ENCODE measurements around the gene NR5A1.

NR5A1 gene

DNA sequence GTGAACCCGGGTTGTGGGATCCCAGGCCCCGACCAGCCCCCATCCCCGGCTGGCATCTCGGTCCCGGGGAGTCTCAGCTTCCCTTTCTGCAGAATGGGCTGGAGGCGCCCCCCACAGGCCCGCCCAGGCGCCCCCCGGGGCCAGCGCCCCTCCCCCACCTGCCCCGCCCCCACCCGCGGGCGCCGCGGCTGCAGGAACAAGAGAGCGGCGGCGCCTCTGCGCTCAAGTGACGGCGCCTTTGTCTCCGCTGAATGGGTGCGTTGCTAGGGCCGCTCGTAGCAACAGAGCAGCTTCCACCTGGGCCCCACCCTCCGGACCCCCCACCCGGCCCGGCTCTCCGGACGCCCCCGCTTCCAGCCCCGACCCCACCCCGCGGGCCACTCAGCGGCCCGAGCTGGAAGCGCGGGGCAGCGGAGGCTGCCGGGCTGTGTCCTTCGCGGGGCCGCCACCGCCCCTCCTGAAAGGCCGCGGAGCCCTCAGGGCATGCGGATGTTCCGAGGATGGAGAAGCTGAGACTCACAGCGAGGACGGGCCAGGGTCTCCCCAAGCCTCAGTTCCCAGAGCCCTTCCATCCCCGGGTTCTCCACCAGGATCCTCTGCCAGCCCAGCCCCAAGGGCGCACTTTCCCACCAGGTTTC is 29.4 kb downstream of the NR5A1 start:
- TF ChIP-seq POLR2A (IDR thresholded peaks at IDR 0.05; ENCODE audit: low read length), result no peak
- TF ChIP-seq GATA1 (IDR thresholded peaks at IDR 0.05; ENCODE audit: low read depth, low read length), result no peak
- no peak for DNase-seq

DNA sequence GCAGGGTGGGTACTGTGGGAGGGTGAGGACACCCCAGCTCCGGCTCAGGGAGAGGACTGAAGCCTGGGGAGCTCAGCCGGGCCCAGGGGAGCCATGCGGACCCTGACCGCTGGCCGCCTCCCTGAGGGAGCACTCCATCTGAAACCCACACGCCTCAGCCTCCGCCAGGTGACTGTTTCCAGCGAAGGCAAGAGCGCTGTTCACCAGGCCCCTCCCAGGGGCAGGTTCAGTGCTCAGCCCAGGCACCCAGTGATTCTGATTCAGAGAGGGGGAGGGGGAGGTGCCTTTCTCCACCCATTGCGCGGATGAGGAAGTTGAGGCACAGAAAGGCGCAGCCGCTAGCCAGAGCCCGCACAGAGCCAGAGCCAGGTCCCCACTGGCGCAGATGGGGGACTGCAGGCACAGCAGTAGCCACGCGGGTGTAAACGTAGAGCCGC is 30.0 kb downstream of the NR5A1 start:
- no peak for TF ChIP-seq POLR2A (IDR thresholded peaks at IDR 0.05; ENCODE audit: low read length)
- TF ChIP-seq GATA1 (IDR thresholded peaks at IDR 0.05; ENCODE audit: low read depth, low read length), result no peak
- no peak for DNase-seq

DNA sequence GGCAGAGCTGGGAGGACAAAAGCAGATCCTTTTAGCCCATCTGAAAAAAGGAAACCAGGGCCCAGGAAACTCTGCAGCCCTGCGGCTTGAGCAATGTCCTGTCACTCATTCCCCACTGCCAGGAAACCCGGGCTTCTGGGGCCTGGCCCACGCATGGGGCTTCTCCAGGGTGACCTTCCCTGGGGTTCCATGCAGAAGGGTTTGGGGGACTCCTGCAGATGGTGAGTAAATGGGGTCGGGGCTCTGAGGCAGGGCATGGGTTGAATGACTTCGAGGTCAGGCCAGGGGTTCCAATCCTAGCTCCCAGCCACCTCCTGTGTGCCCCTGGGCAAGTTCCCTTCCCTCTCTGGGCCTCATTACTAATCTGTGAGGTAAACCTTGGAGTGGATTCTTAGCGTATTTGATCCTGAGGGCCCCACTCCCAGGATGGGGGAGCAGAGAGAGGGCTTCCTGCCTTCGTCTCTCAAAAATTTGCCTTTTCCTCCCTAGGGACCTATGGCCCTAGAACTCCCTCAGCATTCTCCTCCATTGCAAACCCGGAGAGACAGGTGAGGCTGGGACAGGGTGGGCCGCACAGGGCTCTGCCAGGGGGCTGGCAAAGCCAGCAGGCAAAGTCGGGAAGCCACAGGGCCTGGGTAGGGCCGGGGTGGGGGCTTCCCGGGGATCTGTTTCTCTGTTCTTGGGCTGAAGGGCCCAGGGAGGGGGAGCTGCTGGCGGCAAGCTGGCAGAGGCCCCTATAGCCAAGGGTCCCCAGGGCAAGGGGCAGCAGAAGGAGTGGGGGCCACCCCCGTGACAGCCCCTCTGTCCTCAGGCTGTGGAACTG is 31.1 kb downstream of the NR5A1 start:
- TF ChIP-seq POLR2A (IDR thresholded peaks at IDR 0.05; ENCODE audit: low read length) (no peak), GATA1 (IDR thresholded peaks at IDR 0.05; ENCODE audit: low read depth, low read length) (no peak)

DNA sequence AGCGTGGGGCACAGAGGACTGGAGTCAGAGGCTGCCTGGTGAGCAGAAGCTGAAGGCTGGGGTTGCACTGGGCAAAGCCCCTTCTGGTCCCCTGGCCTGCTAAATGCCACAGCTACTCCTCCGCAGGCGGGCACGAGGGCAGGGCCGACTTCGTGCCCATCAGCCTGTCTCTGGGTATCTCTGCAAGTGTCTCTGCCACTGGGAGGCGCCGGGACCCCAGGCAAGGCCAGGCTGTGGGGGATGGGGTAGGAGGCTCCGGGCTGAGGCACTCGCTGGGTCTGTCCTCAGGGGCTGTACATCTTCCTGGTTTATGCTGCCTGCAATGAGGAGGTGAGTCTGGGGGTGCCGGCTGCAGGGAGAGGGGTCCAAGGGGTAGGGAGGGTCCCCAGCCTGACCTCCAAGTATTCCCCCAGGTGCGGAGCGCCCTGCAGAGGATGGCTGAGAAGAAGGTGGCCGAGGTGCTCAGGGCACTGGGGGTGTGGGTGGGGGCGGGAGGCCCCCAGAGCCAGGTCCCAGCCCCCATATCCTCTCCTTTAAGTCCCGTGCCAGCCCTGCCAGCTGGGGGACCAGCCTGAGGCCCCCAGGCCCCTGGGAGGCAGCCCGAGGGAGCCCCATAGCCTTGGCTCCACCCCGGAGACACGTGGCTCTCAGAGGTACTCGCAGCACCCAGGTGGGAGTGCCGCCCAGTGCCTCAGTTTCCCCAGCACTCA is 31.9 kb downstream of the NR5A1 start:
- TF ChIP-seq POLR2A (IDR thresholded peaks at IDR 0.05; ENCODE audit: low read length), result no peak
- TF ChIP-seq GATA1 (IDR thresholded peaks at IDR 0.05; ENCODE audit: low read depth, low read length), result no peak

More for the DNA sequence above, 31.1 kb downstream of the NR5A1 start:
- no peak for DNase-seq

DNA sequence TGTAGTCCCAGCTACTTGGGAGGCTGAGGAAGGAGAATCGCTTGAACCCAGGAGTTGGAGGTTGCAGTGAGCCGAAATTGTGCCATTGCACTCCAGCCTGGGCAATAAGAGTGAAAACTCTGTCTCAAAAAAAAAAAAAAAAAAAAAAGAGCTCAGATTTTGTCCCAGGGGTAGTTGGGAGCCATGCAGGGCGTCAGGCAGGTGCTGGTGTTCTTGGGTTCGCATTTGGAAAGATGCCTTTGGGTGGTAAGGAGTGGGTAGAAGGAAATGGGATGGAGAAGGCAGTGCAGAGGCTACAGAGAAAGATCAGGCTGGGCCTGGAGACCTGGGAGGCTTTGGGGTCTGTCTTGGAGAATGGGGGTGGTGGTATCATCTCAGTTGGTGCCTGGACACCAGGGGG is 33.0 kb downstream of the NR5A1 start:
- DNase-seq, result no peak

More for the DNA sequence above, 31.9 kb downstream of the NR5A1 start:
- DNase-seq, result peak in 1 of 2 experiments; percentile 16

DNA sequence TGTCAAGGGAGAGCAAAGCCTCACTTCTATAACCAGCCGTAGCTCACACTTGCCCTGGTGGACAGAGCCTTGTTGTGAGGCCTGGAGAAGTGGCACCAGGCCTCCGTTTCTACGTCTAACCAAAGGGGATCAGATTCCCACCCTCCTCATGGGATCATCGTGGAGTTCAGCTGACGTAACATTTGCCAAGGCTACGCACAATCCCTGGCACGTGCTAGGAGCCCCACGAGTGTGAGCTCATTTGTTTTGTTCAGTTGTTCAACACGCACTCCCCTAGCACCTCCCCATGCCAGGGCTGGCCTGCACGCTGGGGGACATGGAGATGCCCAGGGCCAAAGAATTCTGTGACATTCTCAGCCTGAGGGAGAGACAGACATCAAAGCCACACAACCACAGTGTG is 33.9 kb downstream of the NR5A1 start:
- DNase-seq, result no peak
- TF ChIP-seq GATA1 (IDR thresholded peaks at IDR 0.05; ENCODE audit: low read depth, low read length), result no peak
- no peak for TF ChIP-seq POLR2A (IDR thresholded peaks at IDR 0.05; ENCODE audit: low read length)

More for the DNA sequence above, 33.0 kb downstream of the NR5A1 start:
- TF ChIP-seq POLR2A (IDR thresholded peaks at IDR 0.05; ENCODE audit: low read length), result no peak
- no peak for TF ChIP-seq GATA1 (IDR thresholded peaks at IDR 0.05; ENCODE audit: low read depth, low read length)

DNA sequence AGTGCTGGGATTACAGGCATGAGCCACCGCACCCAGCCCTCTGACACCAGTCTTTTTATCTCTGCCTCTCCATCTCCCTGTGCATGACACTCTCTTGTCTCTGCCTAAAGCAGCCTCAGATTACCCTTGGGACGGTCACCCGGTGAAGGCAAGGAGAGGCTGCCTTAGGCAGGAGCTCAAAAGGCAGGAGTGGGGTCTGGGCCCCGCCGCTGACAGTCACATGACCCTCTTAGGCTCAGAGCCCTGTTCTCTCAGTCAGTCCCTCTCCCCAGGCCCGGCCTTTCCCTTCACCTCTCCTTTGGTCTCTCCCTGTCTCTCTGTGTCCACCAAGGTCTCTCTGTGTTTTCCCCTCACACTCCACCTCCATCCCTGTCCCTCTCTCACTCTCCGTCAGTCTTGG is 34.4 kb downstream of the NR5A1 start:
- no peak for TF ChIP-seq GATA1 (IDR thresholded peaks at IDR 0.05; ENCODE audit: low read depth, low read length)
- TF ChIP-seq POLR2A (IDR thresholded peaks at IDR 0.05; ENCODE audit: low read length), result no peak
- DNase-seq, result no peak

DNA sequence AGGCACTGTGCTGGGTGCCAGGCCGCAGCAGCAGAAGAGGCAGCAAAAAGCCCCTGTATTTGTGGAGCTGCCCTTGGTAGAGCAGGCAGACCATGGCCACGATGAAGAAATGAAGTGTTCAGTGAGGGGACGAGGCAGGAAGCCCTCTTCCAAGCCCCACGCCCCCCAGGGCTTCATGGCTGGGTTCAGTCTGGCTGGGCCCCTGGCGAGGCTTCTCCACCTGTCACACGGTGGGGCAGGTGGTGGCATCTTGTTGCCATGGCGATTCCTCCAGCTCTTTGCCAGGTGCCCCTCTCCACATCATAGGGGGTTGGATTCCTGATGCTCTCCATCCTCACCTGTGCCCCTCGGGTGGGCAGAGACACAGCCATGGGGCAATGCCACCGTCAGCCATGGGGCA is 35.4 kb downstream of the NR5A1 start:
- DNase-seq, result no peak
- TF ChIP-seq GATA1 (IDR thresholded peaks at IDR 0.05; ENCODE audit: low read depth, low read length) (no peak), POLR2A (IDR thresholded peaks at IDR 0.05; ENCODE audit: low read length) (no peak)

DNA sequence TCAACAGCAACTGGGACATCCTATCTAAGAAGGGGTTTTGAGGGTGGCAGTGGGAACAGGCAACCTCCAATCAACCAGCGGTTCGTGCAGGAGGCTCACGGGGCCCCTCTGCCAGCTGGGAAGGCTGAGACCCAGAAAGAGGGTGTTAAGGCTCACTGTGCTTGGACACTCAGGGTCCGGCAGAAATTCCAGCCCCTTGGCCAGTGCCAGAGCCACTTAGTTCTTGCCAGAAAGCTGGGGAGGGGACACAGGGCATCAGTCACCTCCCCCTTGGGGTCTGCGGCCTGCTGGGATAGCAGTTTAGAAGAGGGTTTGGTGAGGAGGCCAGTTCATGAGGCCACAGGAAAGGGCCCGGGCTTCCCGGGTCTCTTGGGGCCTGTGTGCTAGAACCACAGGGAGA is 36.5 kb downstream of the NR5A1 start:
- DNase-seq, result no peak
- TF ChIP-seq POLR2A (IDR thresholded peaks at IDR 0.05; ENCODE audit: low read length) (no peak), GATA1 (IDR thresholded peaks at IDR 0.05; ENCODE audit: low read depth, low read length) (no peak)

DNA sequence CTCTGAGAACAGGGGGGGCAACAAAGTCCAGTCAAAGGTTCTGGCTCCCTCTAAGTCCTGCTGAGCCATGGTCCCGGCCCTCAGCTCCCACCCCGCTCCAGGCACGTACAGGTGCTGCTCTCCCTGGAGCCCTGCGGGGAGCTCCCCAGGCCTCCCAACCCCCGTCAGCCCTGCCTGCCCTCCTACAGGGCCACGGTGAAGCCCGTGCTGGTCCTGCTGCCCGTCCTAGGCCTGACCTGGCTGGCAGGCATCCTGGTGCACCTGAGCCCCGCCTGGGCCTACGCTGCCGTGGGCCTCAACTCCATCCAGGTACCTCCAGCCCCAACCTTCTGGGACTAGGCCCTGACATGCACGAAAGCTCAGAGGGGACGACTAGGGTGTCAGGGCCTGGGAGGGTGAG is 36.9 kb downstream of the NR5A1 start:
- TF ChIP-seq POLR2A (IDR thresholded peaks at IDR 0.05; ENCODE audit: low read length), result no peak
- no peak for TF ChIP-seq GATA1 (IDR thresholded peaks at IDR 0.05; ENCODE audit: low read depth, low read length)
- no peak for DNase-seq

DNA sequence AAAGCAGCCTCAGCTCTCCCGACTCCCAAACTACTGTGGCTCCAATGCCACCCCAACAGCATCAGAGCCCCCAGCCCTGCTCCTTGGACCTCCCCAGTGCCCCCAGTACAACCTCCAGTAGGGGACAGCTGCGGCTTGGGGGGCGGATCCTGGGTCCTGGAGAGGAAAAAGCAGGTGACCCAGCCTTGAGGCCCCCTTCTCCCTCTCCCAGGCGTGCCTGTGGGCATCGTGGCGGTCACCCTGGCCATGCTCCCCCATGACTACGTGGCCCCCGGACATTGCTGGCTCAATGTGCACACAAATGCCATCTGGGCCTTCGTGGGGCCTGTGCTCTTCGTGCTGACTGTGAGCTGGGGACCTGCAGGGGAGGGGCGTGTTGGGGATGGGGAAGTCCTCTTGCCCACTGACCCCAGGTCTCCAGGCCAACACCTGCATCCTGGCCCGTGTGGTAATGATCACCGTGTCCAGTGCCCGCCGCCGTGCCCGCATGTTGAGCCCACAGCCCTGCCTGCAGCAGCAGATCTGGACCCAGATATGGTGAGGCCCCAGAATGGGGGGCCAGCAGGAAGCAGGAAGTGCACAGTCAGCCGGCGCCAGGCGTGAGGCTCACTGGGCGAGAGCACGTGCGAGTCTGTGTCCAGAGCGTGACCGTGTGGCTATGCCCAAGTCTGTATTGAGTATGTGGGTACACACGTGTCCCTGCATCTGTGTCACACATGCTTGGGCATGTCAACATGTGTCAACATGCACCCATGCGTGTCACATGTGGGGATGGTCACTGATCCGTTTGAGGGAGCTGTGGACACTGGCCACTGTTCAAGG is 38.0 kb downstream of the NR5A1 start:
- no peak for TF ChIP-seq GATA1 (IDR thresholded peaks at IDR 0.05; ENCODE audit: low read depth, low read length)
- no peak for TF ChIP-seq POLR2A (IDR thresholded peaks at IDR 0.05; ENCODE audit: low read length)

DNA sequence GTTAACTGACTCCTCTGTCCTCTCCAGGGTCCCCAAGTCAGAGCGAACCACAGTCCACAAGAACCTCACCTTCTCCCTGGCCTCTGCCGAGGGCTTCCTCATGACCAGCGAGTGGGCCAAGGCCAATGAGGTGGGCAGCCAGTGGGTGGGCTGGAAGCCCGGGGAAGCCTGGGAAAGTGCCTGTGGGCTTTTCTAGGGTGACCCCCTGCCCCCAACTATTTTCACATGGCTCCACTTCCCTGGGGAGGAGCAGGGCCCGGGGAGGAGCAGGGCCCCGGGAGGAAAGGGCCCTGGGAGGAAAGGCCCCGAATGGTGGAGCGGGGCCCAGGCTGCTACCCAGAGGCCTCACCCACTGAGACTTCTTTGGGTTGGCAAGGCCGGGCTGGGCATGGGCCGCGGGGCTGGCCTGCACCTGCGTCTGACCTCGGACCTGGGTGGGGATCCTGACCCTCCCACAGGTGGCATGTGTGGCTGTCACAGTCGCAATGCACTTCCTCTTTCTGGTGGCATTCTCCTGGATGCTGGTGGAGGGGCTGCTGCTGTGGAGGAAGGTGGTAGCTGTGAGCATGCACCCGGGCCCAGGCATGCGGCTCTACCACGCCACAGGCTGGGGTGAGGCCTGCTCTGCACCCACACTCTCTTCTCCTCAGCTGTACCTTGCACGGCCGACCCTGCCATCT is 39.0 kb downstream of the NR5A1 start:
- TF ChIP-seq POLR2A (IDR thresholded peaks at IDR 0.05; ENCODE audit: low read length) (no peak), GATA1 (IDR thresholded peaks at IDR 0.05; ENCODE audit: low read depth, low read length) (no peak)
- DNase-seq, result no peak

More for the DNA sequence above, 38.0 kb downstream of the NR5A1 start:
- peak in 1 of 2 experiments; percentile 12 for DNase-seq

Measured in erythroblast (primary cell).